ENCODE measurements around the gene TTLL5. TPM values are rescaled to one million over a fixed set of nuclear protein-coding genes. Genes with fewer than 3 reads are reported as not detected.
A peak's percentile ranks its signal among the peaks of the same experiment; 100 is the strongest.

TTLL5 gene
- total RNA-seq, 4 donors from 2014 or later: 36.3 to 61.8 (median 36.7) TPM

DNA sequence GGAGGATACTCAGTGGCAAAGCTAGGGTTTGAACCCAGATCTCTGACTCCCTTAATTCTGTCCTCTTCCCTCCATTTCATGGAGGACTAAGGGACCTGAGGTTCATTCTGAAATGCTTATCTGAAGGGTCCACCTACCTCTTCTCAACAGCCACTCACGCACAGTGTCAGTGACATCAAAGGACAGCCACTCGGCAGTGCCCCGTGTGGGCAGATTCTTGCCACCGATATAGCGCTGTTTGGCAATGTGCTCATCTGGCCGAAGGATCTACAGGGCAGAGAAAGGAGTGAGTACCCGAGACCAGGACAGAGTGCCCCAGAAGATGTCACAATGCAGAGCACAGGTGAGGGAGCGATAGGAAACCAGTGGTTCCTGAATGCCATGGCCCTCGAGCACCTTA lies 309.9 kb downstream of the TTLL5 start:
- no peak for DNase-seq (ENCODE audit: low spot score in 2 of 2)
- TF ChIP-seq, protein P1, sequence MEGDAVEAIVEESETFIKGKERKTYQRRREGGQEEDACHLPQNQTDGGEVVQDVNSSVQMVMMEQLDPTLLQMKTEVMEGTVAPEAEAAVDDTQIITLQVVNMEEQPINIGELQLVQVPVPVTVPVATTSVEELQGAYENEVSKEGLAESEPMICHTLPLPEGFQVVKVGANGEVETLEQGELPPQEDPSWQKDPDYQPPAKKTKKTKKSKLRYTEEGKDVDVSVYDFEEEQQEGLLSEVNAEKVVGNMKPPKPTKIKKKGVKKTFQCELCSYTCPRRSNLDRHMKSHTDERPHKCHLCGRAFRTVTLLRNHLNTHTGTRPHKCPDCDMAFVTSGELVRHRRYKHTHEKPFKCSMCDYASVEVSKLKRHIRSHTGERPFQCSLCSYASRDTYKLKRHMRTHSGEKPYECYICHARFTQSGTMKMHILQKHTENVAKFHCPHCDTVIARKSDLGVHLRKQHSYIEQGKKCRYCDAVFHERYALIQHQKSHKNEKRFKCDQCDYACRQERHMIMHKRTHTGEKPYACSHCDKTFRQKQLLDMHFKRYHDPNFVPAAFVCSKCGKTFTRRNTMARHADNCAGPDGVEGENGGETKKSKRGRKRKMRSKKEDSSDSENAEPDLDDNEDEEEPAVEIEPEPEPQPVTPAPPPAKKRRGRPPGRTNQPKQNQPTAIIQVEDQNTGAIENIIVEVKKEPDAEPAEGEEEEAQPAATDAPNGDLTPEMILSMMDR (IDR thresholded peaks at IDR 0.05): no peak
- TF ChIP-seq EP300 (IDR thresholded peaks at IDR 0.05) (no peak), POLR2A (IDR thresholded peaks at IDR 0.05) (no peak)
- H3K4me1 ChIP-seq: peaks cover 0 to 24% (median 0%) of the 10 kb centered on the region in 4 donors
- no peaks in the 10 kb centered on the region for H3K9me3 ChIP-seq
- peaks cover 0 to 23% (median 0%) of the 10 kb centered on the region in 3 donors for H3K36me3 ChIP-seq
- H3K4me3 ChIP-seq: no peak overlapping the region
- 90 to 91% methylated on average over 9 of the region's 9 CpGs for WGBS, 2 donors
- no peaks in the 10 kb centered on the region for H3K27me3 ChIP-seq
- no peak overlapping the region for H3K27ac ChIP-seq

DNA sequence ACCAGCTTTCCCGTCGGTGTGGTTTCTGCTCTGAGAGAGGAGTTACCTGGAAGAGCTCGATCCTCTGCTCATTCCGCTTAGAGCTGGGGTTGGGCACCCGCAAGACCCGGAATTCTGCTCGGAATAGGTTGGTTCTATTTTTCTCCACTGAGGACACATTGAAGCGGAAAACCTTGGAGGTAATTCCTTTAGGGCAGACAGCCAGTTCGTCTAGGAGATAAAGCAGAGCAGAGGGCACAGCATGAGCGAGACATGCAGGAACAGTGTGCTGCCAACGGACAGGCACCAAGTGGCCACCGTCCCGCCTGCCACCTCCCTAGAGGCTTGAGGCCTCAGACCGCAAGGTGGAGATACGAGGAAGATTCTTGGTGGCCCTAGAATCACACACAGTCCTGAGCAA lies 310.5 kb downstream of the TTLL5 start:
- Histone ChIP-seq H3K27ac (no peak overlapping the region), H3K36me3 (peaks cover 0 to 23% (median 0%) of the 10 kb centered on the region in 3 donors), H3K4me3 (no peak overlapping the region), H3K27me3 (no peaks in the 10 kb centered on the region), H3K9me3 (no peaks in the 10 kb centered on the region), H3K4me1 (peaks cover 0 to 25% (median 0%) of the 10 kb centered on the region in 4 donors)
- WGBS, 2 donors: 93 to 97% methylated on average over 15 of the region's 15 CpGs
- no peak for DNase-seq (ENCODE audit: low spot score in 2 of 2)
- TF ChIP-seq POLR2A (IDR thresholded peaks at IDR 0.05) (no peak), EP300 (IDR thresholded peaks at IDR 0.05) (no peak)
- TF ChIP-seq, protein P1 (IDR thresholded peaks at IDR 0.05): no peak

DNA sequence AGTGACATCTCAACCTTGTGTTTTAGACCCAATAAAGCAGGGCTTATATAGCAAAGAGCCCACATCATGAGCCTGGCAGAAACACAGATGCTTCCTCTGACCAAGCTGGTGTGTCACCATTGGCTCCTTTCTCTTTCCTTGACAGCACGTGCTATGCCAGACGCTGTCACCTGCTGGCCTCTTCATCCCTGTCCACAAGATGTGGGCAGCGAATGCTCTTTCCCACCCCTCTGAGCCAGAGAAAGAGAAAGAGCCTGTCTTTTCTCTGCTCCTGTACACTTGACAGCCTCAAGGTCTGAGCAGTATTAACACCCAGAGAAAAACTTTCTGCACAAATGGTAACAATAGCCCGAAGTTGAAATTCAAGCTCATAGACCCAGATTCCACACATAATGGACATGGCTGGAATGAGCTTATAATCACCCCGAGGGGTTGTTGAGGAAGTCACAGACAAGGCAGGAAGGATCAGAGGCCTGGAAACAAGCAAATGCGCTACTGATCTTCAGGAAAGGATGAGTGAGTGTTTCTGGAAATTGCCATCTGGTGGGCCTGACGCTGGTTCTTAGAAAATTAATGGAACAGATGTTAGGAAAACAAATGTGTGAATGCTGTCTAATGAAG lies 311.9 kb downstream of the TTLL5 start:
- Histone ChIP-seq H3K27ac (no peak overlapping the region), H3K4me1 (peaks cover 0 to 37% (median 4%) of the 10 kb centered on the region in 4 donors), H3K36me3 (peaks cover 0 to 15% (median 0%) of the 10 kb centered on the region in 3 donors), H3K27me3 (no peaks in the 10 kb centered on the region), H3K9me3 (no peaks in the 10 kb centered on the region), H3K4me3 (no peak overlapping the region)
- TF ChIP-seq POLR2A (IDR thresholded peaks at IDR 0.05): no peak
- TF ChIP-seq EP300 (IDR thresholded peaks at IDR 0.05): no peak
- TF ChIP-seq, protein P1 (IDR thresholded peaks at IDR 0.05): no peak
- DNase-seq (ENCODE audit: low spot score in 2 of 2): no peak
- 33 to 49% methylated on average over 7 of the region's 7 CpGs for WGBS, 2 donors

DNA sequence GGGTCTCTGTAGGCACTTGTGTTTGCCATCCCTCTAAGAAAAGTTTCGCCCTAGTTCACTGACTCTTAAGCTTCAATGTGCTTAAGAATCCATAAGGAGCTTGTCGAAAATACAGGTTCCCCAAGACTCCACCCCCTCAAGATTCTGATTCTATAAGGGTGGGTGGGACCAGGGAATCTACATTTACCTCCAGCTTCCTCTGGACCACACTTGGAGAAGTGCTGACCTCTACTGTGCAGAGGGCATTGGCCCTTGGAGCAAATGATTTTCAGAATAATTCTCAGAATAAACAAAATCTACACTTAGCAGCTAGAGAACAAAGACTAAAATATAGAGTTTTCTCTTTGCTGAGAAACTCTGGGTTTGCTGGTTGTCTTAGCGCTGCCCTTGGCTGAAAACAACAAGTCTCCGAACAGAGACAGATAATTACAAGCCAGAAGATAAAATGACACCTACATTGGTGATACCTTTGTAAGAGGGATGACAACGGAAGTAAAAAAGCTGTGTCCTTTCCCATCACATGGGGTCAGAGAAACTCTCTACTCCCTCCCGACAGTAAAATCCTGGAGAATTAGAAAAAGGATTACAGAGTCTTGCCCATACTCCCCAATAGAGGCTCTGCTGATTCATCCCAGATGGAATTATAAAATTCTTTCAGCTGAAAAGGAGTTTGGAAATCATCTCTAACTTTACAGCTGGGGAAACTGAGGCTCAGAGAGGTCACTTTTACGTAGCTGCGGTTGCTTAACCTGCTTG lies 316.0 kb downstream of the TTLL5 start:
- Histone ChIP-seq H3K36me3 (no peaks in the 10 kb centered on the region), H3K27ac (peak overlapping the region in 1 of 4 donors; percentile 28), H3K4me1 (peaks cover 0 to 54% (median 18%) of the 10 kb centered on the region in 4 donors), H3K9me3 (no peaks in the 10 kb centered on the region), H3K27me3 (no peaks in the 10 kb centered on the region), H3K4me3 (no peak overlapping the region)
- DNase-seq (ENCODE audit: low spot score in 2 of 2): no peak
- TF ChIP-seq, protein P1 (IDR thresholded peaks at IDR 0.05): no peak
- TF ChIP-seq EP300 (IDR thresholded peaks at IDR 0.05) (no peak), POLR2A (IDR thresholded peaks at IDR 0.05) (no peak)
- WGBS, 2 donors: 51 to 54% methylated on average over 8 of the region's 8 CpGs

DNA sequence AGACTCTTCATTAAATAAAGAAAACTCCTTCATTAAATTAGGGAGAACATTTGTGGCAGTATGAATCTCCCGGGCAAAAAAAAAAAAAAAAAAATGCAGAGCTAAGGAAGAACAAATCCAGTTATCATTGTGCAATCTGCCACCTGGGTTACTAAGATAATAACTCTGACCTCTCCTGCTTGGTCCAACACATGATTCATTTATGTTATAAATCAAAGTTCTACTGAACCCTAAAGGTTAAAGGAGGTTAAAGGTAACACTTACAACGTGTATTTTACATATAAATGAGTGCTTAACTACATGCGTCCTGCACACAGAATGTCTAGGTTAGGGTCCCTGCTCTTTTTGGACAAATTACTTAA lies 316.5 kb downstream of the TTLL5 start:
- no peaks in the 10 kb centered on the region for H3K27me3 ChIP-seq
- H3K27ac ChIP-seq: peak overlapping the region in 1 of 4 donors; percentile 28
- no peaks in the 10 kb centered on the region for H3K36me3 ChIP-seq
- no peak for DNase-seq (ENCODE audit: low spot score in 2 of 2)
- no peaks in the 10 kb centered on the region for H3K9me3 ChIP-seq
- H3K4me3 ChIP-seq: no peak overlapping the region
- TF ChIP-seq EP300 (IDR thresholded peaks at IDR 0.05) (no peak), POLR2A (IDR thresholded peaks at IDR 0.05) (no peak)
- TF ChIP-seq, protein P1 (IDR thresholded peaks at IDR 0.05): no peak
- WGBS, 2 donors: 45 to 52% methylated on average over 3 of the region's 3 CpGs
- peaks cover 0 to 54% (median 18%) of the 10 kb centered on the region in 4 donors for H3K4me1 ChIP-seq

Measured in tibial nerve (tissue), 4 donors.